Stimulated activated CD8-positive, alpha-beta memory T cell treated with anti-CD3 and anti-CD28 coated beads, Interleukin-2, amount 100 ng/mL, for 48 hours (primary cell): ENCODE data around the gene SRSF8.
"Not testable (repeated sequence)": the region's sequence is repeated elsewhere in the genome, so short reads cannot be mapped to it uniquely, and the experiment has no call there.

Source experiments
- DNase-seq, 2 donors: peaks; one replicate each; pipeline ENCODE4 v3.0.0-alpha.2; 2020; ENCODE audit warnings: low read depth in 2 of 2

Gene SRSF8

DNA sequence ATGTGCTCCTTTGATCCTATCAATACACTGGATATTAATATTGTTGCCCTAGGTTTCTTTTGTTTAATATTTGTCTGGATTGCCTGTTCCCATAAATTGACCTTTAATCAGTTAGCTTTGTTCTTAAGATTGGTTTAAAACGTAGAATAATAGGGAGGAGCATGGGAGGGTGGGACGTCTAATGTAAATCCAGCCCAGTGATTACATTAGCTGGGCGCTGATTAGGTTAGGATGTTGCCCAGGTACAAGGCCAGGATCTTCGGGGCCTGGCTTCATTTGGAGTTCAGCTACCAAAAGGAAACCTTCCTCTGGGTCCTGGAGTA, at the start of gene SRSF8:
TSS of gene SRSF8 (plus strand) at position 204 of the 323 bp plus-strand sequence. CDS start 308 bp downstream, outside the sequence.
- DNase-seq = no peak

DNA sequence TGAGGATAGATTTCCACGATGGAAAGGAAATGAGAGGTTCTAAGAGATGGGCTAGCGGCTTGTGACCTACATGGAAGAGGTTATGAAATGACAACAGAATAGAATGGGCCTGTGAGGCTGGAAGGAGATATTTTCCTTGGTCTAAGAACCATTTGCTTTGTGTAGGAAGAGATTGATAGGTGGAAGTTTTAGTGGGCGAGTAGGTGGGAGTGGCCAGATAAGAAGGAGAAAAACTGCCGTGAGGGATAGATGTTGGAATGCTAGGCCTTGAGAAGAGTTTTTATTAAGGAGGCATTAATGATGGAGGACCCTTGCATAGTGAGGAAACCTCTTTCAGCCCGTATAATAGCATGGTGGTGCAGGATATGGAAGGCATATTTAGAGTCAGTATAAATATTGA, 45.3 kb upstream of the SRSF8 start:
- DNase-seq = not testable (repeated sequence)

GRCh38 chr11:95024958-95025357, 41.8 kb upstream of the SRSF8 start, which contains the start of gene KDM4E:
Gene KDM4E (plus strand): TSS chr11:95025258. CDS start chr11:95025558, 300 bp downstream.
- DNase-seq = no peak

DNA sequence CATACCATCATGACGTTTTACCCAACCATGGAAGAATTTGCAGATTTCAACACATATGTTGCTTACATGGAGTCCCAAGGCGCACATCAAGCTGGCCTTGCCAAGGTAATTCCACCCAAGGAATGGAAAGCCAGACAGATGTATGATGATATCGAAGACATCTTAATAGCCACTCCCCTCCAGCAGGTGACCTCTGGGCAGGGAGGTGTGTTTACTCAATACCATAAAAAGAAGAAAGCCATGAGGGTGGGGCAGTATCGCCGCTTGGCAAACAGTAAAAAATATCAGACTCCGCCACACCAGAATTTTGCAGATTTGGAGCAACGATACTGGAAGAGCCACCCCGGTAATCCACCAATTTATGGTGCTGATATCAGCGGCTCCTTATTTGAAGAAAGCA, 41.1 kb upstream of the SRSF8 start:
- DNase-seq = not testable (repeated sequence)

- DNase-seq = no peak
Measured at GRCh38 chr11:95028357-95028756, 38.4 kb upstream of the SRSF8 start.

DNA sequence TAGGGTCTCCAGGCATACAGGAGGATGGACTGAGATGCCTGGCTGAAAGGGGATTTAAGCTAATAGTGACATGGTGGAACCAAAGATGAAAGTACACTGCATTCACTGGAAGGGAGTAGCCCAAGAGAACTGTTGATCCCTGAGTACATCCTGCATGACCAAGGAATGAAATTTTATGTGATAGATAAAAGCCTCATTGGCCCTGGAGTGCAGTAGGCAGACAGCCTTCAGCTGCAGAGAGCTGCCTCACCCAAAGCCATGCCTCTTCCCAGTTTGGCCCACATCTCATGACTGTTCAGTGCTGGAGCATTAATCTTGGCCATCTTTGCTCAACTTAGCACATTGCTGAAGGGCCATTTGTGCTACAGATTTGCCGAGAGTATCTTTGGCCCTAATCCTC, 33.7 kb upstream of the SRSF8 start:
- DNase-seq = no peak

DNA sequence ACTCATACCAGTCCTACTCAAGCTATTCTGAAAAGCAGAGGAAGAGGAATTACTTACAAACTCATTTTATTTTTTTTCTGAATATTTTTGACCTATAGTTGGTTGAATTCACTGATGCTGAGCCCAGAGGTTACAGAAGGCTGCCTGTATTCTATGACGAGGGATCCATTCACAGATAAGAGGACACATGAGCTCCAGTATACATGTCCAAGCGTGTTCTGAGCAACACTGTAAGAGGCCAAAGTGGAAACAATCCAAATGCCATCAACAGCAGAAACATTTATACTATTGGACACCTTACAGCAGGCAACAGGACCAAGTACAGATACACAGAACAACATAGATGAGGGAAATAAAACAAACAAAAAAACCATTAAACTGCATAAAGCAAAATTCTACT, 31.4 kb upstream of the SRSF8 start:
- DNase-seq = no peak

DNA sequence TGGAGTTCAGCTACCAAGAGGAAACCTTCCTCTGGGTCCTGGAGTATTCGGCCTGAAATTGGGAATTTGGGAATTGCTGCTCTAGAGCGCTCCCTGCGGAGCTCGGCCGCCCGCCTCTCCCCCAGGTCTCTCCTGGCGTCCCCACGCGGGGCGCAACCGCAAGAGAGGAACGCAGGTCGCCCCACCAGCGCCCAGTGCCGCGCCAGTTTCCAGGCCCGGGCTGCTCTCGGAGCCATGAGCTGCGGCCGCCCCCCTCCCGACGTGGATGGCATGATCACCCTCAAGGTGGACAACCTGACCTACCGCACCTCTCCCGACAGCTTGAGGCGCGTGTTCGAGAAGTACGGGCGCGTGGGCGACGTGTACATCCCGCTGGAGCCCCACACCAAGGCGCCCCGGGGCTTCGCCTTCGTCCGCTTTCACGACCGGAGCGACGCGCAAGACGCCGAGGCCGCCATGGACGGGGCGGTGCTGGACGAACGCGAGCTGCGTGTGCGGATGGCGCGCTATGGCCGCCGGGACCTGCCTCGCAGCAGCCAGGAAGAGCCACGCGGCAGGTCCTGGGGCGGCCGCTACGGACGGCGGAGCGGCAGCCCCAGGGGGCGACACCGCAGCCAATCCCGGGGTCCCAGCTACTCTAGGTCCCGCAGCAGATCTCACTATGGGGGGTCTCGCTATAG, 29.2 kb upstream of the SRSF8 start:
- not testable (repeated sequence) for DNase-seq

DNA sequence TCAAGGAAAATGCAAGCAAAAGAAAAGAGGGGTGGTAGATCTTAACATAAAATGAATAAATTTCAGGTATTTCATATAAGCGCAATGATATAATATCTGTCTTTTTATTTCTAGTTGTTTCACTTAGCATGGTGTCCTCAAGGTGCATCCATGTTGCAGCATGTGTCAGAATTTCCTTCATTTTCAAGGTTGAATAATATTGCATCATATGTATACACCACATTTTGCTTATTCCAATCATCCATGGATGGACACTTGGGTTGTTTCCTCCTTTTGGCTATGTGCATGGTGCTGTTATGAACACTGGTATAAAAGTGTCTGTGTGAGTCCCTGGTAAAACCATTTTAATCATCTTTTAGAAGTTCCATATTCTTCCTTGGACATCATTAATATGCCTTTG, 24.5 kb upstream of the SRSF8 start:
- no peak for DNase-seq

- DNase-seq = no peak
Measured at GRCh38 chr11:95042906-95043305, 23.8 kb upstream of the SRSF8 start.

- no peak for DNase-seq
Measured at GRCh38 chr11:95044010-95044409, 22.7 kb upstream of the SRSF8 start.

GRCh38 chr11:95045812-95046211, 20.9 kb upstream of the SRSF8 start:
- no peak for DNase-seq

GRCh38 chr11:95049122-95049521, 17.6 kb upstream of the SRSF8 start, which contains the start of gene KDM4F:
Gene KDM4F (plus strand): TSS chr11:95049422.
- not testable (repeated sequence) for DNase-seq

GRCh38 chr11:95050595-95051202, 16.0 kb upstream of the SRSF8 start:
- DNase-seq = no peak

DNA sequence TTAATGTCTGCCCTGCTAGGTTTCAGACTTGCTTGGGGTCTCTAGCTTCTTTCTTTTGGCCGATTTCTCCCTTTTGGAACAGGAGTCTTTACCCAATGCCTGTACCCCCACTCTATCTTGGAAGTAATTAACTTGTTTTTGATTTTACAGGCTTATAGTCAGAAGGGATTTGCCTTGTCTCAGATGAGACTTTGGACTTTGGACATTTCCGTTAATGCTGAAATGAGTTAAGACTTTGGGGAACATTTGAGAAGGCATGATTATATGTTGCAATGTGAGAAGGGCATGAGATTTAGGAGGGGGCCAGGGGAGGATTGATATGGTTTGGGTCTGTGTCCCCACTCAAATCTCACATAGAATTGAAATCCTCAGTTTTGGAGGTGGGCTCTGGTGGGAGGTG, 12.4 kb upstream of the SRSF8 start:
- DNase-seq = no peak

DNA sequence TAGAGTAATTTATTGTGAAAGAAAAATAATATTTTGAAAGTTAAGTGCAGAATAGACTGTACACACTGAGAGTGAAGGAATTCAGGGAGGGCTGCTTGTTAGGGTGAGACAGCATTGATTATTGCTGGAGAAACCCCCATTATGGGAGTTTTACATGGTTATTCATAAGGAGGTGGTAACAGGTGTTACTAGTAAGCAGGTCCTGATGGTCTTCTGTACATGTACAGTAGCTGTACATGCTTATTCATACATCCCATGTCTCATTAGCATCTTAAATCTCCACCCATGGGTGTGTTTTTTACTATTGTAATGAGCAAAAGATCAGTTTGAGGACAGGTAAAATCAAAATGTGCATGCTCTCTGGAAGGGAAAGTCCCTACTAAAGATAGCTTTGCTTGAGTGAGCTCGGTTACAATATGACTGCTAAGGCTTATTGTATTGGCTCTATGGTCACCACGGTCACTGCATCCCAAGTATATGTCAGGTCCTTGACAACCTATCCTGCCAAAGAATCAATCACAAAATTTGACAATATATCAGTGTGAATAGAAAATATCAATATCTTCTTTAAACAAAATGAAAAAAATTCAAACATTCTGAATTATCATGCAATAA, 11.3 kb upstream of the SRSF8 start:
- no peak for DNase-seq

DNA sequence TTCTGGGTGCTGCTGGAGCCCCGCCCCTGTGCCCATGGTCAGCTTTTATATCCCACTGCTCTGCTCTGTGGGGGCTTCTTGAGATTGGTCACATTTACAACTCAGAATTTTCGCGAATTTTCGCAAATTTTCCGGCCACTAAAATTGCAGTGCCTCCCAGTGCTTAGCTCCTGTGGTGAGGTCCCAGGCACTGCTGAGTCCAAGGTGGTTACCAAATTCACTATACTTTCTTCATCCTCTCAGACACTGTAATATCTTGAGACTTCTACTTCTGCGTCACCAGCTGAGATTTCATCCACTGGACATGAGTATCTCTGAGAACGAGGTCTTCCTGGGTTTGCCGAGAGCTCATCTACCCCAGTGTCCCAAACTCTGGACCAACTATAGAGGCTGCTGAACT, 8.8 kb upstream of the SRSF8 start:
- DNase-seq = no peak

DNA sequence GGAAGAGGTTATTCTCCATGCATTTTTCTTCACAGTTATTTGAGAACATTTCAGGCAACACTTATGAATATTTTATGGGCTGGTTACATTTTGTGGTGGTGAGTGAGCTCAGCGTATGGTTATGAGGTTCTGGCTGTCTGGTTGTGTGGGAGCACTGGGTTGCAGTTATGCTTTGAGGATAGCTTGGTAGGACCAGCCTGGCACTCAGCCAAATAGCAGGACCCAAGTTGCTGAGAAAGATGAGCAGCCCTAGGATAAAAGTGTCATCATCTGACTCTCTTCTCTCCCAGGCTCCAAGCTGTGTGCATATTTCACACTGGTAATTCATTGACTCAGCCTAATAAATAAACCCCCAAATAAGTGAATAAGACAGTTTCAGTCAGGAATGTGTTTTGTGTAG, 8.1 kb upstream of the SRSF8 start:
- no peak for DNase-seq

DNA sequence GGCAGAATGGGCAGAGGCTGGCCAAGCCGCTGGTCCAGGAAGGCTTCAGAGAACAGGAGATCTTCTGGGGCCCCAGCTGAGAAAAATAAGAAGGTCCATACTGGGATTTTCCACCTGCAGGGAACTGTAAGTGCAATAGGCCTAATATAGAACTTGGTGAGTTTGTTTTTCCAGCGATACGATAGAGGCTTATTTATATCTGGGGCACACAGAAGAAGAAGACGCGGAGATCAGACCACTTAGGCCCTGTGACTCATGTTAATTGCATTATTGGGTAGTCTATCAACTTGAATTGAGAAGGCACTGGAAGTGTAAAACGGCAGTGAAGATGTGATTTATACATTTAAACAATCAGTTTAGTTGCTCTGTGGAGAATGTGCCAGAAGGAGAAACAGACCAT, 7.7 kb upstream of the SRSF8 start:
- no peak for DNase-seq

DNA sequence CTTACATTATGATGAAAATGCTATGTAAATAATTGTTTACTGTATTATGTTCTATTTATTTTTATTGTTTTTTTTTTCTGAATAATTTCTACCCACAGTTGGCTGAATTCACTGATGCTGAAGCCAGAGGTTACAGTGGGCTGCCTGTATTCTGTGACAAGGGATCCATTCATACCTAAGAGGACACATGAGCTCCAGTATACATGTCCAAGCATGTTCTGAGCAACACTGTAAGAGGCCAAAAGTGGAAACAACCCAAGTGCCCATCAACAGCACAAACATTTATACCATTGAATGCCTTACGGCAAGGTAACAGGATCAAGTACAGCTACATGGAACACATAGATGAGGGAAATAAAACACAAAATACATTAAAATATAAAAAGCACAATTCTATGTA, 1.4 kb upstream of the SRSF8 start:
- DNase-seq = no peak

- DNase-seq = peak; percentile 63 to 66
Measured at GRCh38 chr11:95067039-95067840, 521 bp downstream of the SRSF8 start.

- peak in 1 of 2 donors; percentile 18 for DNase-seq
Measured at GRCh38 chr11:95067841-95068219, 1.1 kb downstream of the SRSF8 start.
